WTC11 (cell line): ENCODE results near the gene ERF. TPM values are rescaled to one million over a fixed set of nuclear protein-coding genes. Genes with fewer than 3 reads are reported as not detected.
A peak's percentile ranks its signal among the peaks of the same experiment; 100 is the strongest.

Experiments used
- ATAC-seq: fragments of 200-7000 bp; cut with Tn5 transposase; 2 replicates; pipeline ENCODE4 v1.10.0; 2021; ENCODE audit warnings: mild to moderate bottlenecking, moderate library complexity
- CTCF ChIA-PET: fragments of 300-600 bp; sonication (Branson Sonifier 250); formaldehyde crosslinking; loops from one replicate; lab custom pipeline; 2021; ENCODE audit warnings: antibody characterized with exemption; lab: Charles Lee
- POLR2A ChIA-PET: fragments of 350-600 bp; sonication (Branson Sonifier 250); formaldehyde crosslinking; loops from one replicate; lab custom pipeline; 2021; ENCODE audit warnings: antibody characterized with exemption; lab: Charles Lee
- DNase-seq: peaks from one replicate; pipeline ENCODE4 v3.0.0; 2021; ENCODE audit warnings: low spot score
- H3K27ac Mint-ChIP-seq: 2 replicates; pipeline ENCODE4 v1.8.0; 2021; ENCODE audit warnings: mixed read lengths
- H3K27me3 Mint-ChIP-seq: 2 replicates; pipeline ENCODE4 v1.8.0; 2021; ENCODE audit warnings: low read depth, mild to moderate bottlenecking, moderate library complexity, mixed read lengths
- H3K36me3 Mint-ChIP-seq: 2 replicates; pipeline ENCODE4 v1.8.0; 2021; ENCODE audit warnings: mixed read lengths
- H3K4me1 Mint-ChIP-seq: 2 replicates; pipeline ENCODE4 v1.8.0; 2022; ENCODE audit warnings: mixed read lengths
- H3K4me3 Mint-ChIP-seq: 2 replicates; pipeline ENCODE4 v1.8.0; 2021; ENCODE audit warnings: mild to moderate bottlenecking, moderate library complexity, mixed read lengths
- H3K9me3 Mint-ChIP-seq: 2 replicates; pipeline ENCODE4 v1.8.0; 2021; ENCODE audit warnings: mixed read lengths
- CREB1 ChIP-seq: sonication (generic); formaldehyde crosslinking; IDR thresholded peaks from 2 replicates; pipeline ENCODE4 v1.8.0; 2023; ENCODE audit warnings: mild to moderate bottlenecking, missing genetic modification reagents
- CREM ChIP-seq: sonication (generic); formaldehyde crosslinking; IDR thresholded peaks from 2 replicates; pipeline ENCODE4 v1.8.1; 2022; ENCODE audit warnings: mild to moderate bottlenecking, missing genetic modification reagents, moderate library complexity
- ELF4 ChIP-seq: sonication (generic); formaldehyde crosslinking; IDR thresholded peaks from 2 replicates; pipeline ENCODE4 v1.8.1; 2022; ENCODE audit warnings: low read depth, mild to moderate bottlenecking, moderate library complexity, missing genetic modification reagents
- EMX1 ChIP-seq: fragments of 250-450 bp; sonication (Bioruptor Pico); IDR thresholded peaks from 2 replicates; pipeline ENCODE4 v1.8.0; 2021; ENCODE audit warnings: mild to moderate bottlenecking
- GABPB1 ChIP-seq: sonication (generic); formaldehyde crosslinking; IDR thresholded peaks from 2 replicates; pipeline ENCODE4 v1.8.1; 2023; ENCODE audit warnings: mild to moderate bottlenecking, missing genetic modification reagents
- JUN ChIP-seq: sonication (generic); formaldehyde crosslinking; IDR thresholded peaks from 2 replicates; pipeline ENCODE4 v1.8.0; 2023; ENCODE audit warnings: mild to moderate bottlenecking, missing genetic modification reagents
- OVOL2 ChIP-seq: fragments of 250-450 bp; sonication (Bioruptor Pico); IDR thresholded peaks from 2 replicates; pipeline ENCODE4 v1.9.0; 2021; ENCODE audit warnings: mild to moderate bottlenecking, borderline replicate concordance
- PREB ChIP-seq: sonication (generic); formaldehyde crosslinking; IDR thresholded peaks from 2 replicates; pipeline ENCODE4 v1.8.1; 2022; ENCODE audit warnings: mild to moderate bottlenecking, missing genetic modification reagents, moderate library complexity, borderline replicate concordance
- SMAD4 ChIP-seq: sonication (generic); formaldehyde crosslinking; IDR thresholded peaks from 2 replicates; pipeline ENCODE4 v1.8.0; 2022; ENCODE audit warnings: mild to moderate bottlenecking, missing genetic modification reagents
- SP1 ChIP-seq: sonication (generic); formaldehyde crosslinking; conservative IDR thresholded peaks from 2 replicates; pipeline ENCODE4 v1.8.1; 2022; ENCODE audit warnings: missing genetic modification reagents
- ZNF121 ChIP-seq: sonication (generic); formaldehyde crosslinking; IDR thresholded peaks from 2 replicates; pipeline ENCODE4 v1.8.0; 2023; ENCODE audit warnings: missing genetic modification reagents
- ZNF232 ChIP-seq: sonication (generic); formaldehyde crosslinking; IDR thresholded peaks from 2 replicates; pipeline ENCODE4 v1.8.0; 2022; ENCODE audit warnings: mild to moderate bottlenecking, missing genetic modification reagents
- ZNF263 ChIP-seq: sonication (generic); formaldehyde crosslinking; IDR thresholded peaks from 2 replicates; pipeline ENCODE4 v1.8.1; 2022; ENCODE audit warnings: low read depth, mild to moderate bottlenecking, moderate library complexity, missing genetic modification reagents
- ZNF317 ChIP-seq: sonication (generic); formaldehyde crosslinking; IDR thresholded peaks from 2 replicates; pipeline ENCODE4 v1.8.1; 2023; ENCODE audit warnings: low read depth, mild to moderate bottlenecking, moderate library complexity, missing genetic modification reagents, borderline replicate concordance
- ZNF423 ChIP-seq: fragments of 250-450 bp; sonication (Bioruptor Pico); IDR thresholded peaks from 2 replicates; pipeline ENCODE4 v2.1.2; 2022; ENCODE audit warnings: mild to moderate bottlenecking, moderate library complexity
- ZNF512 ChIP-seq: sonication (generic); formaldehyde crosslinking; IDR thresholded peaks from 2 replicates; pipeline ENCODE4 v1.8.1; 2022; ENCODE audit warnings: missing genetic modification reagents, borderline replicate concordance
- ZNF671 ChIP-seq: fragments of 250-450 bp; sonication (Bioruptor Pico); IDR thresholded peaks from 2 replicates; pipeline ENCODE4 v1.8.0; 2021; ENCODE audit warnings: mild to moderate bottlenecking
- total RNA-seq: library from RNA; stranded (reverse); gene quantifications from 3 replicates; pipeline ENCODE4 v1.2.3, GENCODE V29; 2021
- TF ChIP-seq, protein P1 (sequence below): sonication (generic); formaldehyde crosslinking; IDR thresholded peaks from 2 replicates; pipeline ENCODE4 v1.8.1; 2023; ENCODE audit warnings: mild to moderate bottlenecking, missing genetic modification reagents
- TF ChIP-seq, protein P2 (sequence below): sonication (generic); formaldehyde crosslinking; IDR thresholded peaks from 2 replicates; pipeline ENCODE4 v1.8.0; 2022; ENCODE audit warnings: mild to moderate bottlenecking, missing genetic modification reagents
- TF ChIP-seq, protein P3 (sequence below): fragments of 250-450 bp; sonication (Bioruptor Pico); IDR thresholded peaks from 2 replicates; pipeline ENCODE4 v1.9.0; 2021; ENCODE audit warnings: mild to moderate bottlenecking

Gene ERF
- total RNA-seq, 1 experiment from 2014 or later: 65.9 TPM

GRCh38 chr19:42246922-42247639, 7.8 kb downstream of the ERF start:
- Mint-ChIP-seq H3K27me3 (no peaks in the 10 kb centered on the region), H3K4me1 (peaks cover 44% of the 10 kb centered on the region), H3K9me3 (no peaks in the 10 kb centered on the region), H3K36me3 (no peaks in the 10 kb centered on the region), H3K4me3 (no peak overlapping the region), H3K27ac (peak overlapping the region; percentile 75)
- POLR2A ChIA-PET: interaction anchor here (0.5 to 3.6 kb wide), 6 partner anchors 8 to 137 kb away, joined by 3 to 28 read pairs (median 4); partner anchors contain the start of genes ERF and PRR19
- CTCF ChIA-PET: interaction anchor here (0.7 to 7.8 kb wide), 10 partner anchors 9 to 114 kb away, joined by 3 to 239 read pairs (median 4); no protein-coding TSS in a partner anchor
- no peak for TF ChIP-seq EMX1
- TF ChIP-seq ZNF121 (CRISPR knock-in tag): no peak
- TF ChIP-seq, protein P1, sequence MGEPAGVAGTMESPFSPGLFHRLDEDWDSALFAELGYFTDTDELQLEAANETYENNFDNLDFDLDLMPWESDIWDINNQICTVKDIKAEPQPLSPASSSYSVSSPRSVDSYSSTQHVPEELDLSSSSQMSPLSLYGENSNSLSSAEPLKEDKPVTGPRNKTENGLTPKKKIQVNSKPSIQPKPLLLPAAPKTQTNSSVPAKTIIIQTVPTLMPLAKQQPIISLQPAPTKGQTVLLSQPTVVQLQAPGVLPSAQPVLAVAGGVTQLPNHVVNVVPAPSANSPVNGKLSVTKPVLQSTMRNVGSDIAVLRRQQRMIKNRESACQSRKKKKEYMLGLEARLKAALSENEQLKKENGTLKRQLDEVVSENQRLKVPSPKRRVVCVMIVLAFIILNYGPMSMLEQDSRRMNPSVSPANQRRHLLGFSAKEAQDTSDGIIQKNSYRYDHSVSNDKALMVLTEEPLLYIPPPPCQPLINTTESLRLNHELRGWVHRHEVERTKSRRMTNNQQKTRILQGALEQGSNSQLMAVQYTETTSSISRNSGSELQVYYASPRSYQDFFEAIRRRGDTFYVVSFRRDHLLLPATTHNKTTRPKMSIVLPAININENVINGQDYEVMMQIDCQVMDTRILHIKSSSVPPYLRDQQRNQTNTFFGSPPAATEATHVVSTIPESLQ (CRISPR knock-in tag): no peak
- TF ChIP-seq SMAD4: no peak
- no peak for TF ChIP-seq ZNF423 (CRISPR knock-in tag)
- no peak for TF ChIP-seq CREB1 (CRISPR knock-in tag)
- no peak for ATAC-seq
- no peak for DNase-seq

- no peak for TF ChIP-seq OVOL2 (CRISPR knock-in tag)
- TF ChIP-seq ZNF232: 0 out of 2 replicates have a peak, but pooled peaks have one; percentile 33
- 0 out of 2 replicates have a peak, but pooled peaks have one; percentile 24 for TF ChIP-seq ZNF317
- TF ChIP-seq SMAD4: no peak
- 0 out of 2 replicates have a peak, but pooled peaks have one; percentile 28 for TF ChIP-seq SP1 (CRISPR knock-in tag)
- peak overlapping the region; percentile 75 for H3K27ac Mint-ChIP-seq
- ChIA-PET POLR2A (interaction anchor here (0.5 to 3.6 kb wide), 6 partner anchors 9 to 137 kb away, joined by 3 to 28 read pairs (median 4); partner anchors contain the start of gene ERF), CTCF (interaction anchor here (0.5 to 7.8 kb wide), 16 partner anchors 9 to 137 kb away, joined by 3 to 239 read pairs (median 4); partner anchors contain the start of genes ERF and POU2F2)
- H3K9me3 Mint-ChIP-seq: no peaks in the 10 kb centered on the region
- ATAC-seq (no peak), DNase-seq (peak; percentile 75)
- H3K4me3 Mint-ChIP-seq: no peak overlapping the region
- no peaks in the 10 kb centered on the region for H3K27me3 Mint-ChIP-seq
- peaks cover 43% of the 10 kb centered on the region for H3K4me1 Mint-ChIP-seq
- H3K36me3 Mint-ChIP-seq: no peaks in the 10 kb centered on the region
These were observed 8.6 kb downstream of the ERF start for GRCh38 chr19:42246143-42246921.

- no peak for DNase-seq
- Mint-ChIP-seq H3K9me3 (no peaks in the 10 kb centered on the region), H3K4me3 (peak overlapping the region; percentile 89), H3K36me3 (peaks cover 4% of the 10 kb centered on the region; the same call in 1 of the 2 replicates), H3K27me3 (no peaks in the 10 kb centered on the region), H3K27ac (peak overlapping the region; percentile 92; the same call in 1 of the 2 replicates), H3K4me1 (peaks cover 38% of the 10 kb centered on the region)
- ChIA-PET POLR2A (interaction anchor here (3.2 to 3.6 kb wide), 2 partner anchors 10 to 34 kb away, joined by 13 to 28 read pairs; partner anchors contain the start of gene ERF), CTCF (interaction anchor here (0.5 to 7.8 kb wide), 11 partner anchors 10 to 179 kb away, joined by 3 to 239 read pairs (median 5); partner anchors contain the start of gene ERF)
- ATAC-seq: no peak
- TF ChIP-seq SMAD4 (no peak), GABPB1 (CRISPR knock-in tag) (no peak), ZNF512 (CRISPR knock-in tag) (no peak), ZNF263 (CRISPR knock-in tag) (no peak), ELF4 (CRISPR knock-in tag) (no peak), JUN (CRISPR knock-in tag) (no peak), ZNF671 (CRISPR knock-in tag) (no peak), PREB (CRISPR knock-in tag) (no peak), CREM (CRISPR knock-in tag) (no peak)
- TF ChIP-seq, protein P2, sequence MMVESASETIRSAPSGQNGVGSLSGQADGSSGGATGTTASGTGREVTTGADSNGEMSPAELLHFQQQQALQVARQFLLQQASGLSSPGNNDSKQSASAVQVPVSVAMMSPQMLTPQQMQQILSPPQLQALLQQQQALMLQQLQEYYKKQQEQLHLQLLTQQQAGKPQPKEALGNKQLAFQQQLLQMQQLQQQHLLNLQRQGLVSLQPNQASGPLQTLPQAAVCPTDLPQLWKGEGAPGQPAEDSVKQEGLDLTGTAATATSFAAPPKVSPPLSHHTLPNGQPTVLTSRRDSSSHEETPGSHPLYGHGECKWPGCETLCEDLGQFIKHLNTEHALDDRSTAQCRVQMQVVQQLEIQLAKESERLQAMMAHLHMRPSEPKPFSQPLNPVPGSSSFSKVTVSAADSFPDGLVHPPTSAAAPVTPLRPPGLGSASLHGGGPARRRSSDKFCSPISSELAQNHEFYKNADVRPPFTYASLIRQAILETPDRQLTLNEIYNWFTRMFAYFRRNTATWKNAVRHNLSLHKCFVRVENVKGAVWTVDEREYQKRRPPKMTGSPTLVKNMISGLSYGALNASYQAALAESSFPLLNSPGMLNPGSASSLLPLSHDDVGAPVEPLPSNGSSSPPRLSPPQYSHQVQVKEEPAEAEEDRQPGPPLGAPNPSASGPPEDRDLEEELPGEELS (CRISPR knock-in tag): no peak
- TF ChIP-seq, protein P3, sequence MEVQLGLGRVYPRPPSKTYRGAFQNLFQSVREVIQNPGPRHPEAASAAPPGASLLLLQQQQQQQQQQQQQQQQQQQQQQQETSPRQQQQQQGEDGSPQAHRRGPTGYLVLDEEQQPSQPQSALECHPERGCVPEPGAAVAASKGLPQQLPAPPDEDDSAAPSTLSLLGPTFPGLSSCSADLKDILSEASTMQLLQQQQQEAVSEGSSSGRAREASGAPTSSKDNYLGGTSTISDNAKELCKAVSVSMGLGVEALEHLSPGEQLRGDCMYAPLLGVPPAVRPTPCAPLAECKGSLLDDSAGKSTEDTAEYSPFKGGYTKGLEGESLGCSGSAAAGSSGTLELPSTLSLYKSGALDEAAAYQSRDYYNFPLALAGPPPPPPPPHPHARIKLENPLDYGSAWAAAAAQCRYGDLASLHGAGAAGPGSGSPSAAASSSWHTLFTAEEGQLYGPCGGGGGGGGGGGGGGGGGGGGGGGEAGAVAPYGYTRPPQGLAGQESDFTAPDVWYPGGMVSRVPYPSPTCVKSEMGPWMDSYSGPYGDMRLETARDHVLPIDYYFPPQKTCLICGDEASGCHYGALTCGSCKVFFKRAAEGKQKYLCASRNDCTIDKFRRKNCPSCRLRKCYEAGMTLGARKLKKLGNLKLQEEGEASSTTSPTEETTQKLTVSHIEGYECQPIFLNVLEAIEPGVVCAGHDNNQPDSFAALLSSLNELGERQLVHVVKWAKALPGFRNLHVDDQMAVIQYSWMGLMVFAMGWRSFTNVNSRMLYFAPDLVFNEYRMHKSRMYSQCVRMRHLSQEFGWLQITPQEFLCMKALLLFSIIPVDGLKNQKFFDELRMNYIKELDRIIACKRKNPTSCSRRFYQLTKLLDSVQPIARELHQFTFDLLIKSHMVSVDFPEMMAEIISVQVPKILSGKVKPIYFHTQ (CRISPR knock-in tag): no peak
These were observed 9.7 kb downstream of the ERF start for GRCh38 chr19:42245231-42245630.
